Activated CD4-positive, alpha-beta T cell treated with anti-CD3 and anti-CD28 coated beads for 1 hour (primary cell): ENCODE measurements around the gene B4GAT1.
"Not testable (repeated sequence)": the region's sequence is repeated elsewhere in the genome, so short reads cannot be mapped to it uniquely, and the experiment has no call there.

ENCODE experiments used
- DNase-seq: peaks from one replicate; pipeline ENCODE4 v3.0.0-alpha.2; 2020

The B4GAT1 gene

GRCh38 chr11:66362481-66363147 lies 15.2 kb upstream of the B4GAT1 start:
- no peak for DNase-seq

GRCh38 chr11:66361502-66361941 lies 14.1 kb upstream of the B4GAT1 start:
- DNase-seq, result no peak

- no peak for DNase-seq
Measured at GRCh38 chr11:66360406-66361073, 13.1 kb upstream of the B4GAT1 start.

- no peak for DNase-seq
Measured at GRCh38 chr11:66359662-66360087, 12.2 kb upstream of the B4GAT1 start.

GRCh38 chr11:66350560-66351235 lies 3.3 kb upstream of the B4GAT1 start:
- DNase-seq, result not testable (repeated sequence)

- DNase-seq, result no peak
Measured at GRCh38 chr11:66349084-66349386, 1.6 kb upstream of the B4GAT1 start.

- no peak for DNase-seq
Measured at GRCh38 chr11:66346476-66347424, 679 bp downstream of the B4GAT1 start.

GRCh38 chr11:66345316-66345649 lies 2.1 kb downstream of the B4GAT1 start:
- DNase-seq, result no peak

GRCh38 chr11:66344550-66345315 lies 2.7 kb downstream of the B4GAT1 start, which contains the start of gene BRMS1:
Gene BRMS1 (minus strand): TSS chr11:66345104. CDS start chr11:66342234, 2,870 bp downstream.
- DNase-seq, result peak; percentile 94

GRCh38 chr11:66343176-66343575 lies 4.3 kb downstream of the B4GAT1 start:
- no peak for DNase-seq

- DNase-seq, result no peak
Measured at GRCh38 chr11:66341502-66342126, 5.8 kb downstream of the B4GAT1 start.

GRCh38 chr11:66340596-66341501 lies 6.6 kb downstream of the B4GAT1 start:
- DNase-seq, result no peak

- DNase-seq, result no peak
Measured at GRCh38 chr11:66339686-66340483, 7.5 kb downstream of the B4GAT1 start.

- no peak for DNase-seq
Measured at GRCh38 chr11:66339162-66339675, 8.2 kb downstream of the B4GAT1 start.

- no peak for DNase-seq
Measured at GRCh38 chr11:66338276-66339161, 8.9 kb downstream of the B4GAT1 start.

GRCh38 chr11:66337103-66337899 lies 10.1 kb downstream of the B4GAT1 start:
- no peak for DNase-seq
